ENCODE measurements around the gene EVA1A.

DNA sequence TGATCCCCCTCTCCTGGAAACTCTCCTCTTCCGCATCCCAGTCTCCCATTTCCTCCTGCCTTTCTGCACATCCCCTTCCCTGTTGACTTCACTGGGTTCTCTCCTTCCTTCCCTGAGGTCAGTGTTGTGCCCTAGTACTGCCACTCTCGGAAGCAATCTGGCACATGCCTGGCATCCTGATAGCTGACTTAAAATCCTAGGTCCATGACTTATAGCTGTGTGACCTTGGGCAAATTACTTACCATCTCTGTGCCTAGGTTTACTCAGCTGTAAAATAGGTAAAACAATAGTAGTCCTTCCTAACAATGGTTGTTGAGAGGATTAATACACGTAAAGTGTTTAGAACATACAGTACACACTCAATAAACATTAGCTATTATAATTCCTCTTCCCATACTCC lies 9.3 kb downstream of the EVA1A start:
- TF ChIP-seq, protein P1, sequence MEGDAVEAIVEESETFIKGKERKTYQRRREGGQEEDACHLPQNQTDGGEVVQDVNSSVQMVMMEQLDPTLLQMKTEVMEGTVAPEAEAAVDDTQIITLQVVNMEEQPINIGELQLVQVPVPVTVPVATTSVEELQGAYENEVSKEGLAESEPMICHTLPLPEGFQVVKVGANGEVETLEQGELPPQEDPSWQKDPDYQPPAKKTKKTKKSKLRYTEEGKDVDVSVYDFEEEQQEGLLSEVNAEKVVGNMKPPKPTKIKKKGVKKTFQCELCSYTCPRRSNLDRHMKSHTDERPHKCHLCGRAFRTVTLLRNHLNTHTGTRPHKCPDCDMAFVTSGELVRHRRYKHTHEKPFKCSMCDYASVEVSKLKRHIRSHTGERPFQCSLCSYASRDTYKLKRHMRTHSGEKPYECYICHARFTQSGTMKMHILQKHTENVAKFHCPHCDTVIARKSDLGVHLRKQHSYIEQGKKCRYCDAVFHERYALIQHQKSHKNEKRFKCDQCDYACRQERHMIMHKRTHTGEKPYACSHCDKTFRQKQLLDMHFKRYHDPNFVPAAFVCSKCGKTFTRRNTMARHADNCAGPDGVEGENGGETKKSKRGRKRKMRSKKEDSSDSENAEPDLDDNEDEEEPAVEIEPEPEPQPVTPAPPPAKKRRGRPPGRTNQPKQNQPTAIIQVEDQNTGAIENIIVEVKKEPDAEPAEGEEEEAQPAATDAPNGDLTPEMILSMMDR (IDR thresholded peaks at IDR 0.05): no peak
- TF ChIP-seq POLR2AphosphoS5 (IDR thresholded peaks at IDR 0.05; ENCODE audit: low read depth, low read length): no peak
- TF ChIP-seq SIN3A (IDR thresholded peaks at IDR 0.05; ENCODE audit: borderline replicate concordance, insufficient read depth, low read depth, low read length): no peak
- TF ChIP-seq, protein P2, sequence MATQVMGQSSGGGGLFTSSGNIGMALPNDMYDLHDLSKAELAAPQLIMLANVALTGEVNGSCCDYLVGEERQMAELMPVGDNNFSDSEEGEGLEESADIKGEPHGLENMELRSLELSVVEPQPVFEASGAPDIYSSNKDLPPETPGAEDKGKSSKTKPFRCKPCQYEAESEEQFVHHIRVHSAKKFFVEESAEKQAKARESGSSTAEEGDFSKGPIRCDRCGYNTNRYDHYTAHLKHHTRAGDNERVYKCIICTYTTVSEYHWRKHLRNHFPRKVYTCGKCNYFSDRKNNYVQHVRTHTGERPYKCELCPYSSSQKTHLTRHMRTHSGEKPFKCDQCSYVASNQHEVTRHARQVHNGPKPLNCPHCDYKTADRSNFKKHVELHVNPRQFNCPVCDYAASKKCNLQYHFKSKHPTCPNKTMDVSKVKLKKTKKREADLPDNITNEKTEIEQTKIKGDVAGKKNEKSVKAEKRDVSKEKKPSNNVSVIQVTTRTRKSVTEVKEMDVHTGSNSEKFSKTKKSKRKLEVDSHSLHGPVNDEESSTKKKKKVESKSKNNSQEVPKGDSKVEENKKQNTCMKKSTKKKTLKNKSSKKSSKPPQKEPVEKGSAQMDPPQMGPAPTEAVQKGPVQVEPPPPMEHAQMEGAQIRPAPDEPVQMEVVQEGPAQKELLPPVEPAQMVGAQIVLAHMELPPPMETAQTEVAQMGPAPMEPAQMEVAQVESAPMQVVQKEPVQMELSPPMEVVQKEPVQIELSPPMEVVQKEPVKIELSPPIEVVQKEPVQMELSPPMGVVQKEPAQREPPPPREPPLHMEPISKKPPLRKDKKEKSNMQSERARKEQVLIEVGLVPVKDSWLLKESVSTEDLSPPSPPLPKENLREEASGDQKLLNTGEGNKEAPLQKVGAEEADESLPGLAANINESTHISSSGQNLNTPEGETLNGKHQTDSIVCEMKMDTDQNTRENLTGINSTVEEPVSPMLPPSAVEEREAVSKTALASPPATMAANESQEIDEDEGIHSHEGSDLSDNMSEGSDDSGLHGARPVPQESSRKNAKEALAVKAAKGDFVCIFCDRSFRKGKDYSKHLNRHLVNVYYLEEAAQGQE (IDR thresholded peaks at IDR 0.05; ENCODE audit: insufficient read depth in 1 of 2, low read depth in 2 of 2, low read length in 1 of 2): no peak

Measured in Panc1 (cell line).